DOHH2 (cell line): Measurements from ENCODE around the gene NEURL1.

Source experiments
- H3F3A ChIP-seq: fragments of 200-600 bp; sonication (generic), shearing (Covaris generic); 2 replicates; pipeline ENCODE4 v1.6.0; 2016; ENCODE audit warnings: antibody characterized with exemption, mild to moderate bottlenecking; ENCODE audit not compliant: control insufficient read depth, insufficient read depth
- H3K27ac ChIP-seq: fragments of 200-600 bp; sonication (generic); 2 replicates; pipeline ENCODE4 v1.5.1; 2014; ENCODE audit warnings: low read depth, mild to moderate bottlenecking, low read length, moderate library complexity
- H3K27me3 ChIP-seq: fragments of 200-600 bp; sonication (generic); 2 replicates; pipeline ENCODE4 v1.6.1; 2014; ENCODE audit warnings: mild to moderate bottlenecking, low read length, mixed read lengths; ENCODE audit not compliant: control insufficient read depth
- H3K36me3 ChIP-seq: fragments of 200-600 bp; sonication (generic); 2 replicates; pipeline ENCODE4 v1.6.1; 2014; ENCODE audit warnings: mild to moderate bottlenecking, low read length, moderate library complexity, mixed read lengths; ENCODE audit not compliant: control insufficient read depth
- H3K4me1 ChIP-seq: fragments of 200-600 bp; sonication (generic); 2 replicates; pipeline ENCODE4 v1.6.1; 2014; ENCODE audit warnings: mild to moderate bottlenecking, low read length, mixed read lengths; ENCODE audit not compliant: control insufficient read depth
- H3K4me2 ChIP-seq: fragments of 200-600 bp; sonication (generic); 2 replicates; pipeline ENCODE4 v1.6.0; 2014; ENCODE audit warnings: mild to moderate bottlenecking, low read length, moderate library complexity
- H3K4me3 ChIP-seq: fragments of 200-600 bp; sonication (generic); 2 replicates; pipeline ENCODE4 v1.5.1; 2014; ENCODE audit warnings: mild to moderate bottlenecking, low read length, mixed read lengths
- H3K79me2 ChIP-seq: fragments of 200-600 bp; sonication (generic); 2 replicates; pipeline ENCODE4 v1.6.1; 2014; ENCODE audit warnings: mild to moderate bottlenecking, low read length, mixed read lengths; ENCODE audit not compliant: control insufficient read depth
- H3K9me2 ChIP-seq: fragments of 200-600 bp; sonication (generic); replicated peaks from 2 replicates; pipeline ENCODE4 v1.6.1; 2014; ENCODE audit warnings: mild to moderate bottlenecking, low read length, mixed read lengths; ENCODE audit not compliant: control insufficient read depth
- H3K9me3 ChIP-seq: fragments of 200-600 bp; sonication (generic); 2 replicates; pipeline ENCODE4 v1.6.1; 2014; ENCODE audit warnings: antibody characterized with exemption, low read length, mixed read lengths; ENCODE audit not compliant: control insufficient read depth, insufficient read depth
- H4K20me1 ChIP-seq: fragments of 200-600 bp; sonication (generic); 2 replicates; pipeline ENCODE4 v1.6.0; 2014; ENCODE audit warnings: low read depth, mild to moderate bottlenecking, antibody characterized with exemption, low read length, moderate library complexity; ENCODE audit not compliant: control insufficient read depth, insufficient read depth
- EZH2phosphoT487 ChIP-seq: fragments of 200-600 bp; sonication (generic); IDR thresholded peaks from 2 replicates; pipeline ENCODE4 v1.6.1; 2017; ENCODE audit warnings: borderline replicate concordance, mild to moderate bottlenecking, antibody characterized with exemption, low read length, moderate library complexity, mixed read lengths
- TF ChIP-seq, protein P1 (sequence below): fragments of 200-600 bp; sonication (generic); IDR thresholded peaks from one replicate; pipeline ENCODE4 v1.5.1; 2014; ENCODE audit warnings: antibody characterized with exemption, mild to moderate bottlenecking, low read depth, low read length; ENCODE audit not compliant: poor library complexity, severe bottlenecking

The NEURL1 gene, protein sequence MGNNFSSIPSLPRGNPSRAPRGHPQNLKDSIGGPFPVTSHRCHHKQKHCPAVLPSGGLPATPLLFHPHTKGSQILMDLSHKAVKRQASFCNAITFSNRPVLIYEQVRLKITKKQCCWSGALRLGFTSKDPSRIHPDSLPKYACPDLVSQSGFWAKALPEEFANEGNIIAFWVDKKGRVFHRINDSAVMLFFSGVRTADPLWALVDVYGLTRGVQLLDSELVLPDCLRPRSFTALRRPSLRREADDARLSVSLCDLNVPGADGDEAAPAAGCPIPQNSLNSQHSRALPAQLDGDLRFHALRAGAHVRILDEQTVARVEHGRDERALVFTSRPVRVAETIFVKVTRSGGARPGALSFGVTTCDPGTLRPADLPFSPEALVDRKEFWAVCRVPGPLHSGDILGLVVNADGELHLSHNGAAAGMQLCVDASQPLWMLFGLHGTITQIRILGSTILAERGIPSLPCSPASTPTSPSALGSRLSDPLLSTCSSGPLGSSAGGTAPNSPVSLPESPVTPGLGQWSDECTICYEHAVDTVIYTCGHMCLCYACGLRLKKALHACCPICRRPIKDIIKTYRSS

DNA sequence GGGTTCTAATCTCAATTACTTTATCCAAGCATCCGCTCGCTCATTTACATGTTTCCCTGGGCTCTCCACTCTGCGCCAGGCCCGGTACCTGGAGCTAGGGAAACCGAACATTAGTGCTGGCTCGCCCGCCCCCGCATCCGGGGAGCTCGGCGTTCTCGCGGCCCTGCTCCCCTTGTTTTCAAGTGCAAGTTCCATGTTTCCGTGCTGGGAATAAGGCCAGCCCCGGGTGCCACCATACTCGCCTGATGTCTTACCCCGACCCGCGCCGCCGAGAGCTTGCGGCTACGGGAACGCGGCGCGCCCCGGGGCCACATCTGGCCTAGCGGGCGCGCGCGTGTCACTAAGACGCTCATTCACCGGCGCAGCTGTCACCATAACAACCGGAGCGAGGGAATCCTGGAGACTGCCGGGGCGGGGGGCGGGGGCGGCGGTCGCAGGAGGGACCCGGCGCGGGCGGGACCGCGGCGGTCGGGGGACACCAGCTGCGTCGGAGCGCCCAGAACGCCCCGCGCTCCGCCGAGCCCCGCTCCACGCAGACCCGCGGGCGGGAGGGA, at the start of gene NEURL1:
NEURL1 (plus strand) TSS at position 344 of the 554 bp plus-strand sequence. CDS start 683 bp downstream, outside the sequence.
- Histone ChIP-seq H4K20me1 (no peaks in the 10 kb centered on the region), H3K79me2 (no peaks in the 10 kb centered on the region), H3K9me3 (no peaks in the 10 kb centered on the region), H3F3A (no peaks in the 10 kb centered on the region), H3K27ac (no peak within 1 kb of the TSS), H3K36me3 (no peaks in the 10 kb centered on the region), H3K27me3 (peaks cover 55% of the 10 kb centered on the region), H3K4me3 (peak within 1 kb of the TSS; percentile 61), H3K4me2 (peak within 1 kb of the TSS; percentile 70), H3K4me1 (peaks cover 18% of the 10 kb centered on the region), H3K9me2 (no peaks in the 10 kb centered on the region)
- TF ChIP-seq EZH2phosphoT487 = peak; percentile 83
- TF ChIP-seq, protein P1, sequence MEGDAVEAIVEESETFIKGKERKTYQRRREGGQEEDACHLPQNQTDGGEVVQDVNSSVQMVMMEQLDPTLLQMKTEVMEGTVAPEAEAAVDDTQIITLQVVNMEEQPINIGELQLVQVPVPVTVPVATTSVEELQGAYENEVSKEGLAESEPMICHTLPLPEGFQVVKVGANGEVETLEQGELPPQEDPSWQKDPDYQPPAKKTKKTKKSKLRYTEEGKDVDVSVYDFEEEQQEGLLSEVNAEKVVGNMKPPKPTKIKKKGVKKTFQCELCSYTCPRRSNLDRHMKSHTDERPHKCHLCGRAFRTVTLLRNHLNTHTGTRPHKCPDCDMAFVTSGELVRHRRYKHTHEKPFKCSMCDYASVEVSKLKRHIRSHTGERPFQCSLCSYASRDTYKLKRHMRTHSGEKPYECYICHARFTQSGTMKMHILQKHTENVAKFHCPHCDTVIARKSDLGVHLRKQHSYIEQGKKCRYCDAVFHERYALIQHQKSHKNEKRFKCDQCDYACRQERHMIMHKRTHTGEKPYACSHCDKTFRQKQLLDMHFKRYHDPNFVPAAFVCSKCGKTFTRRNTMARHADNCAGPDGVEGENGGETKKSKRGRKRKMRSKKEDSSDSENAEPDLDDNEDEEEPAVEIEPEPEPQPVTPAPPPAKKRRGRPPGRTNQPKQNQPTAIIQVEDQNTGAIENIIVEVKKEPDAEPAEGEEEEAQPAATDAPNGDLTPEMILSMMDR = no peak

DNA sequence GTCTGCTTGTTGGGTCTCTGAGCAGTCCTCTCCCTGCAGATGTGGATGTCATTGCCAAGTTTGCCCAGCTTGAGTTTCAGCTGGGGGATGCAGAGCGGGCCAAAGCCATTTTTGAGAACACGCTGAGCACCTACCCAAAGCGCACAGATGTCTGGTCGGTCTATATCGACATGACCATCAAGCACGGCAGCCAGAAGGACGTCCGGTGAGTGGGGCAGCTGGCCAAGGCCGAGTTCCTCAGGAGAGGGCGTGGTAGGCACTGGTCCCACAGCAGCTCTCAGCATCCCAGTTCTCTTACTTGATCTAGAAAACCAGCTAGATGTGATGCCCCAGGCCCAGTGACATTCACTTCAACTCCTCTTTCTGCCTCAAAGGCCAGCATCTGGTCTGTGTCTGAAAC, 49.0 kb upstream of the NEURL1 start:
- Histone ChIP-seq H3K9me3 (no peaks in the 10 kb centered on the region), H3K79me2 (no peaks in the 10 kb centered on the region), H4K20me1 (no peaks in the 10 kb centered on the region), H3K36me3 (peaks cover 93% of the 10 kb centered on the region), H3K4me3 (no peak overlapping the region), H3F3A (no peaks in the 10 kb centered on the region), H3K4me2 (no peak overlapping the region), H3K27me3 (no peaks in the 10 kb centered on the region), H3K9me2 (no peaks in the 10 kb centered on the region), H3K4me1 (no peaks in the 10 kb centered on the region), H3K27ac (no peak overlapping the region)
- TF ChIP-seq, protein P1 = no peak
- no peak for TF ChIP-seq EZH2phosphoT487

DNA sequence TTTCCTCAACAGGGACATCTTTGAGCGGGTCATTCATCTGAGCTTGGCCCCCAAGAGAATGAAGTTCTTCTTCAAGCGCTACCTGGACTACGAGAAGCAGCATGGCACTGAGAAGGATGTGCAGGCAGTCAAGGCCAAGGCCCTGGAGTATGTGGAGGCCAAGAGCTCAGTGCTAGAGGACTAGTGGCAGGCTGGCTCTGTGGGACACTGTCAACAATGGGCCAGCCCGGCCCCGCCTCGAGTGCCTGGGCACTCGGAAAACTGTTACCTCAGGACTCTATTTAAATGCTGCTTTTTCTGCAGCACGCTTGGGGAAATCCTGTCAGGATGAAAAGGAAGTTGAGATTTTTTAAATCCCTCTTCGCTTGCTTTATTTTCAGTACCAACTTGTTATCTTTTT, 48.1 kb upstream of the NEURL1 start:
- Histone ChIP-seq H3K4me1 (no peaks in the 10 kb centered on the region), H3K27ac (no peak overlapping the region), H3K4me3 (no peak overlapping the region), H3K27me3 (no peaks in the 10 kb centered on the region), H3K9me2 (no peaks in the 10 kb centered on the region), H3K9me3 (no peaks in the 10 kb centered on the region), H3F3A (no peaks in the 10 kb centered on the region), H3K4me2 (no peak overlapping the region), H4K20me1 (no peaks in the 10 kb centered on the region), H3K79me2 (no peaks in the 10 kb centered on the region), H3K36me3 (peaks cover 85% of the 10 kb centered on the region)
- no peak for TF ChIP-seq EZH2phosphoT487
- TF ChIP-seq, protein P1 = no peak
